Measurements from ENCODE around the gene CILP2.

Gene CILP2

GRCh38 chr19:19562665-19563347 lies 24.7 kb downstream of the CILP2 start:
- DNase-seq (ENCODE audit: low read depth in 2 of 2): no peak

GRCh38 chr19:19563348-19563848 lies 25.3 kb downstream of the CILP2 start:
- DNase-seq (ENCODE audit: low read depth in 2 of 2): no peak

GRCh38 chr19:19566306-19566705 lies 28.2 kb downstream of the CILP2 start:
- no peak for DNase-seq (ENCODE audit: low read depth in 2 of 2)

GRCh38 chr19:19567391-19567790 lies 29.3 kb downstream of the CILP2 start:
- no peak for DNase-seq (ENCODE audit: low read depth in 2 of 2)

- no peak for DNase-seq (ENCODE audit: low read depth in 2 of 2)
Observed at GRCh38 chr19:19568802-19569756, 31.0 kb downstream of the CILP2 start.

GRCh38 chr19:19570571-19570970 lies 32.5 kb downstream of the CILP2 start:
- DNase-seq (ENCODE audit: low read depth in 2 of 2): no peak

- DNase-seq (ENCODE audit: low read depth in 2 of 2): no peak
Observed at GRCh38 chr19:19571071-19571786, 33.2 kb downstream of the CILP2 start.

GRCh38 chr19:19575411-19575810 lies 37.3 kb downstream of the CILP2 start:
- no peak for DNase-seq (ENCODE audit: low read depth in 2 of 2)

GRCh38 chr19:19578252-19578651 lies 40.2 kb downstream of the CILP2 start:
- no peak for DNase-seq (ENCODE audit: low read depth in 2 of 2)

- DNase-seq (ENCODE audit: low read depth in 2 of 2): no peak
Observed at GRCh38 chr19:19579533-19580361, 41.7 kb downstream of the CILP2 start.

GRCh38 chr19:19580418-19580817 lies 42.4 kb downstream of the CILP2 start:
- DNase-seq (ENCODE audit: low read depth in 2 of 2): no peak

GRCh38 chr19:19581391-19581790 lies 43.3 kb downstream of the CILP2 start:
- DNase-seq (ENCODE audit: low read depth in 2 of 2): no peak

- DNase-seq (ENCODE audit: low read depth in 2 of 2): no peak
Observed at GRCh38 chr19:19582471-19582870, 44.4 kb downstream of the CILP2 start.

- DNase-seq (ENCODE audit: low read depth in 2 of 2): no peak
Observed at GRCh38 chr19:19584356-19584755, 46.3 kb downstream of the CILP2 start.

- DNase-seq (ENCODE audit: low read depth in 2 of 2): no peak
Observed at GRCh38 chr19:19587771-19588170, 49.7 kb downstream of the CILP2 start.

- DNase-seq (ENCODE audit: low read depth in 2 of 2): no peak
Observed at GRCh38 chr19:19588546-19588945, 50.5 kb downstream of the CILP2 start.

- DNase-seq (ENCODE audit: low read depth in 2 of 2): peak; percentile 38 to 56
Observed at GRCh38 chr19:19591133-19591825, 53.2 kb downstream of the CILP2 start.

GRCh38 chr19:19592690-19593089 lies 54.6 kb downstream of the CILP2 start:
- no peak for DNase-seq (ENCODE audit: low read depth in 2 of 2)

GRCh38 chr19:19594381-19594780 lies 56.3 kb downstream of the CILP2 start:
- DNase-seq (ENCODE audit: low read depth in 2 of 2): no peak

- no peak for DNase-seq (ENCODE audit: low read depth in 2 of 2)
Observed at GRCh38 chr19:19595171-19595701, 57.2 kb downstream of the CILP2 start.

Data from stimulated activated CD4-positive, alpha-beta T cell treated with anti-CD3 and anti-CD28 coated beads, Interleukin-1b, Interleukin-23, amount 100 ng/mL, for 4 hours (primary cell).